PC-3 (cell line): ENCODE measurements around the gene FAM25A. TPM values are rescaled to one million over a fixed set of nuclear protein-coding genes. Genes with fewer than 3 reads are reported as not detected.
"Not testable (repeated sequence)": the region's sequence is repeated elsewhere in the genome, so short reads cannot be mapped to it uniquely, and the experiment has no call there.

Experiments used
- ATAC-seq: fragments of 200-7000 bp; cut with Tn5 transposase; 2 replicates; pipeline ENCODE4 v1.9.1; 2020; ENCODE audit warnings: mild to moderate bottlenecking, moderate library complexity
- BruUV-seq: library from RNA; stranded (reverse); fragments of 400-500 nt; replicated peaks from 2 replicates; lab custom pipeline; 2021; lab: Mats Ljungman, UMichigan
- CTCF ChIA-PET: fragments of 300-600 bp; sonication (Branson Sonifier 250); formaldehyde crosslinking; loops from one replicate; lab custom pipeline; 2022; ENCODE audit warnings: antibody characterized with exemption; lab: Charles Lee
- POLR2A ChIA-PET: fragments of 300-600 bp; sonication (Branson Sonifier 250); formaldehyde crosslinking; loops from one replicate; lab custom pipeline; 2022; ENCODE audit warnings: antibody characterized with exemption; ENCODE audit not compliant: unreplicated experiment; lab: Charles Lee
- DNase-seq: peaks from one replicate; pipeline ENCODE4 v3.0.0-alpha.2; 2015
- H2AFZ ChIP-seq: fragments of 300-600 bp; sonication (generic); 2 replicates; pipeline ENCODE4 v1.6.0; 2016; ENCODE audit warnings: antibody characterized with exemption, low read length
- H3F3A ChIP-seq: fragments of 300-600 bp; sonication (generic); one replicate; pipeline ENCODE4 v1.6.0; 2017; ENCODE audit warnings: antibody characterized with exemption, low read length, control low read depth, mild to moderate bottlenecking; ENCODE audit not compliant: unreplicated experiment
- H3K27ac ChIP-seq: fragments of 300-600 bp; sonication (generic); 2 replicates; pipeline ENCODE4 v1.5.1; 2016; ENCODE audit warnings: mild to moderate bottlenecking, low read length
- H3K27me3 ChIP-seq: fragments of 300-600 bp; sonication (generic); 2 replicates; pipeline ENCODE4 v1.6.1; 2016; ENCODE audit warnings: low read length, mixed read lengths
- H3K36me3 ChIP-seq: fragments of 300-600 bp; sonication (generic); 2 replicates; pipeline ENCODE4 v1.6.1; 2016; ENCODE audit warnings: low read depth, mixed run types, low read length, mixed read lengths
- H3K4me1 ChIP-seq: fragments of 300-600 bp; sonication (generic); 2 replicates; pipeline ENCODE4 v1.5.1; 2016; ENCODE audit warnings: low read length; ENCODE audit not compliant: insufficient read depth
- H3K4me2 ChIP-seq: fragments of 300-600 bp; sonication (generic); 2 replicates; pipeline ENCODE4 v1.6.0; 2016; ENCODE audit warnings: low read length
- H3K4me3 ChIP-seq: fragments of 300-600 bp; sonication (generic); 2 replicates; pipeline ENCODE4 v1.5.1; 2016; ENCODE audit warnings: mild to moderate bottlenecking, low read length, mixed read lengths
- H3K79me2 ChIP-seq: fragments of 300-600 bp; sonication (generic); 2 replicates; pipeline ENCODE4 v1.6.1; 2017; ENCODE audit warnings: low read length, mixed read lengths
- H3K9ac ChIP-seq: fragments of 300-600 bp; sonication (generic); 2 replicates; pipeline ENCODE4 v1.6.0; 2016; ENCODE audit warnings: mild to moderate bottlenecking, low read length
- H3K9me2 ChIP-seq: fragments of 300-600 bp; sonication (generic); replicated peaks from 2 replicates; pipeline ENCODE4 v1.6.1; 2016; ENCODE audit warnings: mixed run types, low read length, mixed read lengths
- H3K9me3 ChIP-seq: fragments of 300-600 bp; sonication (generic); 2 replicates; pipeline ENCODE4 v1.6.1; 2016; ENCODE audit warnings: low read length, mixed read lengths
- H4K20me1 ChIP-seq: fragments of 300-600 bp; sonication (generic); 2 replicates; pipeline ENCODE4 v1.6.1; 2016; ENCODE audit warnings: low read length, mixed read lengths
- EZH2 ChIP-seq: fragments of 300-600 bp; sonication (generic); IDR thresholded peaks from one replicate; pipeline ENCODE4 v1.6.1; 2017; ENCODE audit warnings: antibody characterized with exemption, mild to moderate bottlenecking, low read length; ENCODE audit not compliant: unreplicated experiment
- EZH2phosphoT487 ChIP-seq: fragments of 300-600 bp; sonication (generic); IDR thresholded peaks from 2 replicates; pipeline ENCODE4 v1.6.1; 2018; ENCODE audit warnings: mild to moderate bottlenecking, antibody characterized with exemption, low read length, borderline replicate concordance
- intact Hi-C: fragments of 100-400 bp; cut with micrococcal nuclease; formaldehyde crosslinking; loops from 2 replicates; pipeline ENCODE4 v1.9.0; 2023
- total RNA-seq: library from RNA; depleted of rRNA; stranded (reverse); fragments of >200 nt; gene quantifications from 2 replicates; pipeline ENCODE4 v1.2.3, GENCODE V29; 2014
- TF ChIP-seq, protein P1 (sequence below): fragments of 300-600 bp; sonication (generic); conservative IDR thresholded peaks from 2 replicates; pipeline ENCODE4 v1.5.1; 2017; ENCODE audit warnings: antibody characterized with exemption, low read depth, mild to moderate bottlenecking, low read length

Gene FAM25A
- total RNA-seq, 1 experiment from 2014 or later: 11.4 TPM

DNA sequence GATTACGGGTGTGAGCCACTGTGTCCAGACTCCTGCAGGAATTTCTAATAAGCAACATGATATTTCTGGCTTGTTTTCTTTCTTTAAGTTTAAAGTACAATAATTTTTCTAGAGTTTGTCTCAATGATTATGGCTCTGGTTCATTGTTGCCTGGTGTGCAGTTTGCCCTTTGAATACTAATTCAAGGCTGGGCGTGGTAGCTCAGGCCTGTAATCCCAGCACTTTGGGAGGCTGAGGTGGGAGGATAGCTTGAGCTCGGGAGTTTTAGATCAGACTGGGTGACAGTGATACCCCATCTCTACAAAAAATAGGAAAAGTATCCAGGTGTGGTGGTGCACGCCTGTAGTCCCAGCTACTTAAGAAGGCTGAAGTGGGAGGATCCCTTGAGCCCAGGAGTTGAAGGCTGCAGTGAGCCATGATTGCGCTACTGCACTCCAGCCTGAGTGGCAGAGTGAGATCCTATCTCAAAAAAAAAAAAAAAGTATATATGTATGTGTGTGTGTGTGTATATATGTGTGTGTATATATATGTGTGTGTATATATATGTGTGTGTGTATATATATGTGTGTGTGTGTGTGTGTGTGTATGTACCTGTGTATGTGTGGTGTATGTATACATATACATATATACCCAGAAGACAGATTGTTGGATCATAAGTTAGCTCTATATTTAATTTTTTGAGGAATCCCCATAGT lies 43.6 kb upstream of the FAM25A start:
- POLR2A ChIA-PET: no interaction called here
- H4K20me1 ChIP-seq: no peaks in the 10 kb centered on the region
- no peak for ATAC-seq
- no peak overlapping the region for H3K4me3 ChIP-seq
- H3K79me2 ChIP-seq: no peaks in the 10 kb centered on the region
- no peaks in the 10 kb centered on the region for H3F3A ChIP-seq
- CTCF ChIA-PET: no interaction called here
- TF ChIP-seq, protein P1, sequence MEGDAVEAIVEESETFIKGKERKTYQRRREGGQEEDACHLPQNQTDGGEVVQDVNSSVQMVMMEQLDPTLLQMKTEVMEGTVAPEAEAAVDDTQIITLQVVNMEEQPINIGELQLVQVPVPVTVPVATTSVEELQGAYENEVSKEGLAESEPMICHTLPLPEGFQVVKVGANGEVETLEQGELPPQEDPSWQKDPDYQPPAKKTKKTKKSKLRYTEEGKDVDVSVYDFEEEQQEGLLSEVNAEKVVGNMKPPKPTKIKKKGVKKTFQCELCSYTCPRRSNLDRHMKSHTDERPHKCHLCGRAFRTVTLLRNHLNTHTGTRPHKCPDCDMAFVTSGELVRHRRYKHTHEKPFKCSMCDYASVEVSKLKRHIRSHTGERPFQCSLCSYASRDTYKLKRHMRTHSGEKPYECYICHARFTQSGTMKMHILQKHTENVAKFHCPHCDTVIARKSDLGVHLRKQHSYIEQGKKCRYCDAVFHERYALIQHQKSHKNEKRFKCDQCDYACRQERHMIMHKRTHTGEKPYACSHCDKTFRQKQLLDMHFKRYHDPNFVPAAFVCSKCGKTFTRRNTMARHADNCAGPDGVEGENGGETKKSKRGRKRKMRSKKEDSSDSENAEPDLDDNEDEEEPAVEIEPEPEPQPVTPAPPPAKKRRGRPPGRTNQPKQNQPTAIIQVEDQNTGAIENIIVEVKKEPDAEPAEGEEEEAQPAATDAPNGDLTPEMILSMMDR: no peak
- TF ChIP-seq EZH2 (no peak), EZH2phosphoT487 (no peak)
- no peak overlapping the region for H3K4me2 ChIP-seq
- H3K9me3 ChIP-seq: no peaks in the 10 kb centered on the region
- no peak overlapping the region for H3K27ac ChIP-seq
- H3K9me2 ChIP-seq: no peaks in the 10 kb centered on the region
- DNase-seq: no peak
- H2AFZ ChIP-seq: no peak overlapping the region
- no peaks in the 10 kb centered on the region for H3K27me3 ChIP-seq
- intact Hi-C loops: no loop called here
- BruUV-seq: no TSS peak
- H3K9ac ChIP-seq: no peak overlapping the region
- peaks cover 37% of the 10 kb centered on the region for H3K4me1 ChIP-seq
- H3K36me3 ChIP-seq: no peaks in the 10 kb centered on the region

GRCh38 chr10:86978457-86978856 lies 41.6 kb upstream of the FAM25A start:
- H3K27me3 ChIP-seq, BruUV-seq, H3K27ac ChIP-seq, H3F3A ChIP-seq, H3K9me2 ChIP-seq, POLR2A ChIA-PET, H2AFZ ChIP-seq, H3K4me3 ChIP-seq, H3K9me3 ChIP-seq, H4K20me1 ChIP-seq, H3K4me2 ChIP-seq, CTCF ChIA-PET, intact Hi-C loops, H3K79me2 ChIP-seq, H3K36me3 ChIP-seq, H3K9ac ChIP-seq: not testable (repeated sequence)
- ATAC-seq (peak; percentile 49; the same call in 1 of the 2 replicates), DNase-seq (peak; percentile 49)
- peaks cover 21% of the 10 kb centered on the region for H3K4me1 ChIP-seq

GRCh38 chr10:86979296-86979818 lies 40.7 kb upstream of the FAM25A start:
- Histone ChIP-seq H3K9me3 (no peaks in the 10 kb centered on the region), H3K36me3 (no peaks in the 10 kb centered on the region), H3K9ac (no peak overlapping the region), H3K27ac (no peak overlapping the region), H3K79me2 (no peaks in the 10 kb centered on the region), H3K27me3 (no peaks in the 10 kb centered on the region), H3K4me2 (no peak overlapping the region), H3K4me3 (no peak overlapping the region), H3K4me1 (peaks cover 17% of the 10 kb centered on the region), H3F3A (no peaks in the 10 kb centered on the region), H4K20me1 (no peaks in the 10 kb centered on the region), H3K9me2 (no peaks in the 10 kb centered on the region), H2AFZ (no peak overlapping the region)
- ChIA-PET POLR2A (no interaction called here), CTCF (no interaction called here)
- DNase-seq: no peak
- no TSS peak for BruUV-seq
- ATAC-seq: no peak
- intact Hi-C loops: no loop called here
- no peak for TF ChIP-seq EZH2phosphoT487
- TF ChIP-seq EZH2: no peak
